MM.1S (cell line): ENCODE data around the gene GRIK3.

Experiments
- CTCF ChIP-seq: fragments of 300-600 bp; sonication (generic); IDR thresholded peaks from 2 replicates; pipeline ENCODE4 v1.5.1; 2016; ENCODE audit warnings: antibody characterized with exemption, low read length, mixed read lengths
- EZH2 ChIP-seq: fragments of 300-600 bp; sonication (generic); optimal IDR thresholded peaks from 2 replicates; pipeline ENCODE3; 2017; ENCODE audit warnings: low read depth, mild to moderate bottlenecking, antibody characterized with exemption, low read length, mixed read lengths

DNA sequence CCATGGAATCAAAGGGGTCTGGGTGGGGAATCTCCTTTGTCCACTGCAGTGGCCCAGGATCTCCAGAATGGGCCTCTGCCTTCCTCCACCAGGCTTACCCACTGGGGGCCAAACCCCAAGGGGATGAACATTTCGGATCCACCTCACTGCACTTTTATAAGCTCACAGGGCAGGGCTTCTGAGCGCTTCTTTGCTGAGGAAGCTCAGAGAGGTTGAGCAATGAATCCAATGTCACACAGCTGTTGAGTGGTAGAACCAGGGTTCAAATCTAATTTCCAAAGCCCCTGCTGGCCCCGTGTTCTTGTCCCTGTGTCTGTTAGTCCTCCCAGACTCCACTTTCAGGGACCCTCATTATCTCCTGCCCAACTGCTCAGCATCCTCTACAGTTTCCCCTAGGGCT is 250.8 kb downstream of the GRIK3 start:
- TF ChIP-seq CTCF, result no peak
- TF ChIP-seq EZH2, result no peak
